Measurements from ENCODE around the gene DNAJC4.
A peak's percentile ranks its signal among the peaks of the same experiment; 100 is the strongest.

The DNAJC4 gene

GRCh38 chr11:64258946-64259532 is 28.7 kb downstream of the DNAJC4 start:
- DNase-seq = no peak

GRCh38 chr11:64259533-64260067 is 29.3 kb downstream of the DNAJC4 start:
- DNase-seq = no peak

- no peak for DNase-seq
These were observed 29.9 kb downstream of the DNAJC4 start for GRCh38 chr11:64260147-64260708.

GRCh38 chr11:64261556-64262080 is 31.3 kb downstream of the DNAJC4 start:
- no peak for DNase-seq

- no peak for DNase-seq
These were observed 32.1 kb downstream of the DNAJC4 start for GRCh38 chr11:64262271-64263002.

- no peak for DNase-seq
These were observed 32.9 kb downstream of the DNAJC4 start for GRCh38 chr11:64263021-64263946.

- DNase-seq = no peak
These were observed 33.6 kb downstream of the DNAJC4 start for GRCh38 chr11:64263947-64264317.

- no peak for DNase-seq
These were observed 34.1 kb downstream of the DNAJC4 start for GRCh38 chr11:64264371-64264852.

- no peak for DNase-seq
These were observed 35.1 kb downstream of the DNAJC4 start for GRCh38 chr11:64265176-64266160.

GRCh38 chr11:64266339-64266738 is 36.0 kb downstream of the DNAJC4 start:
- DNase-seq = no peak

- no peak for DNase-seq
These were observed 37.0 kb downstream of the DNAJC4 start for GRCh38 chr11:64267207-64267945.

- peak in 5 of 14 donors; percentile 17 to 76 (median 37) for DNase-seq
These were observed 37.9 kb downstream of the DNAJC4 start for GRCh38 chr11:64268025-64268892.

GRCh38 chr11:64268893-64269539 is 38.7 kb downstream of the DNAJC4 start:
- peak in 6 of 14 donors; percentile 61 to 78 (median 64) for DNase-seq

GRCh38 chr11:64269540-64270220 is 39.3 kb downstream of the DNAJC4 start:
- DNase-seq = peak; percentile 68 to 100 (median 98)

GRCh38 chr11:64275031-64275800 is 44.9 kb downstream of the DNAJC4 start:
- DNase-seq = no peak

- DNase-seq = no peak
These were observed 45.5 kb downstream of the DNAJC4 start for GRCh38 chr11:64275841-64276240.
